Fibroblast of skin of right quadriceps (primary cell): Measurements from ENCODE around the gene USP17L17.
A peak's percentile ranks its signal among the peaks of the same experiment; 100 is the strongest.
"Not testable (repeated sequence)": the region's sequence is repeated elsewhere in the genome, so short reads cannot be mapped to it uniquely, and the experiment has no call there.

Source experiments
- DNase-seq: peaks from one replicate; pipeline ENCODE4 v3.0.0-alpha.2; 2013

Gene USP17L17

GRCh38 chr4:9243579-9243978, at the start of gene USP17L17:
Gene USP17L17, plus strand, starts transcription at chr4:9243879. Its CDS starts 0 bp downstream, at chr4:9243879.
- not testable (repeated sequence) for DNase-seq

- DNase-seq: not testable (repeated sequence)
These were observed 33.3 kb upstream of the USP17L17 start, which contains the start of gene USP17L10 for GRCh38 chr4:9210357-9210756. Gene USP17L10, plus strand, starts transcription at chr4:9210657. Its CDS starts 0 bp downstream, at chr4:9210657.

- not testable (repeated sequence) for DNase-seq
These were observed 29.0 kb upstream of the USP17L17 start for GRCh38 chr4:9214701-9215100.

GRCh38 chr4:9215105-9215504, 28.6 kb upstream of the USP17L17 start, which contains the start of gene USP17L11:
Gene USP17L11, plus strand, starts transcription at chr4:9215405. Its CDS starts 0 bp downstream, at chr4:9215405.
- DNase-seq: not testable (repeated sequence)

- not testable (repeated sequence) for DNase-seq
These were observed 23.8 kb upstream of the USP17L17 start, which contains the start of gene USP17L12 for GRCh38 chr4:9219852-9220251. Gene USP17L12, plus strand, starts transcription at chr4:9220152. Its CDS starts 0 bp downstream, at chr4:9220152.

- not testable (repeated sequence) for DNase-seq
These were observed 19.1 kb upstream of the USP17L17 start, which contains the start of gene USP17L13 for GRCh38 chr4:9224596-9224995. Gene USP17L13, plus strand, starts transcription at chr4:9224896. Its CDS starts 0 bp downstream, at chr4:9224896.

GRCh38 chr4:9230249-9230648, 13.4 kb upstream of the USP17L17 start:
- not testable (repeated sequence) for DNase-seq

GRCh38 chr4:9234085-9234484, 9.6 kb upstream of the USP17L17 start, which contains the start of gene USP17L15:
Gene USP17L15, plus strand, starts transcription at chr4:9234385. Its CDS starts 0 bp downstream, at chr4:9234385.
- DNase-seq: not testable (repeated sequence)

GRCh38 chr4:9238461-9238860, 5.2 kb upstream of the USP17L17 start:
- peak; percentile 0 for DNase-seq

GRCh38 chr4:9247953-9248680, 4.4 kb downstream of the USP17L17 start, which contains the start of gene USP17L18:
Gene USP17L18, plus strand, starts transcription at chr4:9248630. Its CDS starts 0 bp downstream, at chr4:9248630.
- peak; percentile 0 for DNase-seq

- not testable (repeated sequence) for DNase-seq
These were observed 9.4 kb downstream of the USP17L17 start, which contains the start of gene USP17L19 for GRCh38 chr4:9253078-9253477. Gene USP17L19, plus strand, starts transcription at chr4:9253378. Its CDS starts 0 bp downstream, at chr4:9253378.

- not testable (repeated sequence) for DNase-seq
These were observed 14.1 kb downstream of the USP17L17 start, which contains the start of gene USP17L20 for GRCh38 chr4:9257824-9258223. Gene USP17L20, plus strand, starts transcription at chr4:9258124. Its CDS starts 0 bp downstream, at chr4:9258124.

- not testable (repeated sequence) for DNase-seq
These were observed 18.9 kb downstream of the USP17L17 start, which contains the start of gene USP17L21 for GRCh38 chr4:9262572-9262971. Gene USP17L21, plus strand, starts transcription at chr4:9262872. Its CDS starts 0 bp downstream, at chr4:9262872.

- not testable (repeated sequence) for DNase-seq
These were observed 23.6 kb downstream of the USP17L17 start, which contains the start of gene USP17L22 for GRCh38 chr4:9267319-9267718. Gene USP17L22, plus strand, starts transcription at chr4:9267619. Its CDS starts 0 bp downstream, at chr4:9267619.

GRCh38 chr4:9271719-9272118, 28.0 kb downstream of the USP17L17 start:
- not testable (repeated sequence) for DNase-seq
